SU-DHL-6 (cell line): Measurements from ENCODE around the gene PRPS1L1.

ENCODE experiments used
- EZH2phosphoT487 ChIP-seq: fragments of 200-600 bp; sonication (generic), shearing (Covaris generic); conservative IDR thresholded peaks from 2 replicates; pipeline ENCODE4 v1.6.1; 2018; ENCODE audit warnings: mild to moderate bottlenecking, antibody characterized with exemption, low read length, moderate library complexity, mixed read lengths
- TF ChIP-seq, protein P1 (sequence below): fragments of 200-600 bp; sonication (generic); IDR thresholded peaks from one replicate; pipeline ENCODE4 v1.5.1; 2017; ENCODE audit warnings: antibody characterized with exemption, mild to moderate bottlenecking, low read length, moderate library complexity; ENCODE audit not compliant: insufficient read depth, poor library complexity, severe bottlenecking

DNA sequence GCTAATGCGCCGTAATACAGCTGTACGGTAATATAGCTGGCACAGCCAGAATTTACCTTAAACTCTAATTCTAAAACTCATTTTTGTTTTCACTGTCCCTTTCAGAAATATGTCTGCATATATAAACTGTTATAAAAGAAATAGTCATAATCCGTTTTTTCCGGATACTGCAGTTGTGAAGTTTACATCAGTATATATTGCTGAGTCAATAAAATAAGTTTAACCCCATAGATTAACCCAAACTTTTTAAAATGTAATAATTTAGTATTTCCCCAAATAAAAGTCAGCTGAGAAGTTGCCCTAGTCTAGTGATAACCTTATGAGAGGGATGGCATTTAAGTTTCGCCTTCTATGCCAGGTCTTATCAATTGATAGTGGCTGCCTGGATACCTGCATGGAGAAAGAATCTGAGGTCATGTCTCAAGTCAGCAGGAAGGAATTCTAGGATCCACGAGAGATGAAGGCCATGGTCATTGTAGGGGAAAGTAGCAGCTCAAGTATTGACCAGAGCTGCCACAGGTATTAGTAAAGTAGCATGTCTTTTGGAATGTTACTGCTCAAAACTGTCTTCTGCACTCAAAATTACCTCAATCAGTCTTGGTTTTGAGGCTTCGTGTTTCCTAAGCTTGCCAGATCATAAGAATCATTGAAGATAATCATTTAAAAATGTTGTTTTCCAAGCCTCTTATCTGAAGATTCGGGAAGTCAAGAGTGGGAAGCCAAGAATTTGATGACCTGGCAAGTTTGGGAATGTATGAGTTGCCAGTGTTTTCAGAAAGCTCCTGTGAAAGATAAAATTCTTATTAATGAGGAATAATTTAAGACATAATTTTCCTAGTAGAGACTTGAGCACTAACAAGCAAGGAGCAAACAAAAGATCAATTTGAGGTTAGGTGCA lies 10.8 kb downstream of the PRPS1L1 start:
- TF ChIP-seq EZH2phosphoT487: no peak
- TF ChIP-seq, protein P1, sequence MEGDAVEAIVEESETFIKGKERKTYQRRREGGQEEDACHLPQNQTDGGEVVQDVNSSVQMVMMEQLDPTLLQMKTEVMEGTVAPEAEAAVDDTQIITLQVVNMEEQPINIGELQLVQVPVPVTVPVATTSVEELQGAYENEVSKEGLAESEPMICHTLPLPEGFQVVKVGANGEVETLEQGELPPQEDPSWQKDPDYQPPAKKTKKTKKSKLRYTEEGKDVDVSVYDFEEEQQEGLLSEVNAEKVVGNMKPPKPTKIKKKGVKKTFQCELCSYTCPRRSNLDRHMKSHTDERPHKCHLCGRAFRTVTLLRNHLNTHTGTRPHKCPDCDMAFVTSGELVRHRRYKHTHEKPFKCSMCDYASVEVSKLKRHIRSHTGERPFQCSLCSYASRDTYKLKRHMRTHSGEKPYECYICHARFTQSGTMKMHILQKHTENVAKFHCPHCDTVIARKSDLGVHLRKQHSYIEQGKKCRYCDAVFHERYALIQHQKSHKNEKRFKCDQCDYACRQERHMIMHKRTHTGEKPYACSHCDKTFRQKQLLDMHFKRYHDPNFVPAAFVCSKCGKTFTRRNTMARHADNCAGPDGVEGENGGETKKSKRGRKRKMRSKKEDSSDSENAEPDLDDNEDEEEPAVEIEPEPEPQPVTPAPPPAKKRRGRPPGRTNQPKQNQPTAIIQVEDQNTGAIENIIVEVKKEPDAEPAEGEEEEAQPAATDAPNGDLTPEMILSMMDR: no peak
